NCI-H82 (cell line): ENCODE measurements around the gene CST3.
A peak's percentile ranks its signal among the peaks of the same experiment; 100 is the strongest.
"Not testable (repeated sequence)": the region's sequence is repeated elsewhere in the genome, so short reads cannot be mapped to it uniquely, and the experiment has no call there.

ENCODE experiments used
- DNase-seq: peaks from one replicate; lab custom pipeline; 2025; lab: John Stamatoyannopoulos, UW

CST3 gene

GRCh38 chr20:23637282-23638221, at the start of gene CST3:
Gene CST3 (minus strand): TSS chr20:23637955. CDS start chr20:23637862, 93 bp downstream.
- peak; percentile 96 for DNase-seq

GRCh38 chr20:23686046-23686750, 48.4 kb upstream of the CST3 start:
- DNase-seq, result peak; percentile 46

GRCh38 chr20:23685529-23685896, 47.8 kb upstream of the CST3 start:
- DNase-seq, result not testable (repeated sequence)

GRCh38 chr20:23684261-23684660, 46.5 kb upstream of the CST3 start:
- no peak for DNase-seq

- no peak for DNase-seq
Measured at GRCh38 chr20:23683807-23684206, 46.1 kb upstream of the CST3 start.

GRCh38 chr20:23683281-23683680, 45.5 kb upstream of the CST3 start:
- no peak for DNase-seq

- no peak for DNase-seq
Measured at GRCh38 chr20:23680146-23680545, 42.4 kb upstream of the CST3 start.

- no peak for DNase-seq
Measured at GRCh38 chr20:23679133-23680092, 41.7 kb upstream of the CST3 start.

- DNase-seq, result no peak
Measured at GRCh38 chr20:23673209-23673608, 35.5 kb upstream of the CST3 start.

GRCh38 chr20:23672158-23672557, 34.4 kb upstream of the CST3 start:
- DNase-seq, result no peak

GRCh38 chr20:23671479-23671878, 33.7 kb upstream of the CST3 start:
- DNase-seq, result no peak

- no peak for DNase-seq
Measured at GRCh38 chr20:23670361-23670760, 32.6 kb upstream of the CST3 start.

GRCh38 chr20:23669866-23670265, 32.1 kb upstream of the CST3 start:
- no peak for DNase-seq

- DNase-seq, result no peak
Measured at GRCh38 chr20:23669327-23669726, 31.6 kb upstream of the CST3 start.

GRCh38 chr20:23668477-23668951, 30.8 kb upstream of the CST3 start:
- peak; percentile 85 for DNase-seq

- DNase-seq, result no peak
Measured at GRCh38 chr20:23667666-23668065, 29.9 kb upstream of the CST3 start.

GRCh38 chr20:23666698-23667097, 28.9 kb upstream of the CST3 start:
- no peak for DNase-seq

- peak; percentile 9 for DNase-seq
Measured at GRCh38 chr20:23666189-23666588, 28.4 kb upstream of the CST3 start.

GRCh38 chr20:23664954-23665353, 27.2 kb upstream of the CST3 start:
- DNase-seq, result no peak

- not testable (repeated sequence) for DNase-seq
Measured at GRCh38 chr20:23664046-23664445, 26.3 kb upstream of the CST3 start.

GRCh38 chr20:23663180-23663579, 25.4 kb upstream of the CST3 start:
- DNase-seq, result no peak
